ENCODE measurements around the gene SPON1.

The SPON1 gene

GRCh38 chr11:14244926-14245325, 282.4 kb downstream of the SPON1 start:
- DNase-seq, result no peak

DNA sequence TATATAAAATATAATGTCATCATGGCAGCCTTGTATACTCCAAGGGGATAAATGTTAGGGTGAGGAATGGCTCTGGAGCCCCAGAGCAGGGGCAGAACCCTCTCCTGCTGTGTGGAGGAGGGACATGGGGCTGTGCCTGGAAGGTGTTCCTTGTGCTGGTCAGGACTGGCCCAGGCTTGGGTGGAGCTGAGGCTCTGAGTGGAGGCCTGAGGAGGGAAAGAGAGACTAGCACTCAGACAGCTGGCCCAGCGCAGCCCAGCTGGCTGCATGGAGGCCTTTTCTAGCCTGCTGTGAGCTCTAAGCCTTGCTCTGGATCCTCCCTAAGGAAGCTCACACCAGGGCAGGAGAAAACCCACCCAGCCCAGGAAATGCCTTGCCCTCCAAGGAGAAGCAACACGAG, 282.9 kb downstream of the SPON1 start:
- no peak overlapping the region for H2AFZ ChIP-seq (ENCODE audit: low read depth, low read length)
- TF ChIP-seq, protein P1, sequence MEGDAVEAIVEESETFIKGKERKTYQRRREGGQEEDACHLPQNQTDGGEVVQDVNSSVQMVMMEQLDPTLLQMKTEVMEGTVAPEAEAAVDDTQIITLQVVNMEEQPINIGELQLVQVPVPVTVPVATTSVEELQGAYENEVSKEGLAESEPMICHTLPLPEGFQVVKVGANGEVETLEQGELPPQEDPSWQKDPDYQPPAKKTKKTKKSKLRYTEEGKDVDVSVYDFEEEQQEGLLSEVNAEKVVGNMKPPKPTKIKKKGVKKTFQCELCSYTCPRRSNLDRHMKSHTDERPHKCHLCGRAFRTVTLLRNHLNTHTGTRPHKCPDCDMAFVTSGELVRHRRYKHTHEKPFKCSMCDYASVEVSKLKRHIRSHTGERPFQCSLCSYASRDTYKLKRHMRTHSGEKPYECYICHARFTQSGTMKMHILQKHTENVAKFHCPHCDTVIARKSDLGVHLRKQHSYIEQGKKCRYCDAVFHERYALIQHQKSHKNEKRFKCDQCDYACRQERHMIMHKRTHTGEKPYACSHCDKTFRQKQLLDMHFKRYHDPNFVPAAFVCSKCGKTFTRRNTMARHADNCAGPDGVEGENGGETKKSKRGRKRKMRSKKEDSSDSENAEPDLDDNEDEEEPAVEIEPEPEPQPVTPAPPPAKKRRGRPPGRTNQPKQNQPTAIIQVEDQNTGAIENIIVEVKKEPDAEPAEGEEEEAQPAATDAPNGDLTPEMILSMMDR (IDR thresholded peaks at IDR 0.05; ENCODE audit: borderline replicate concordance, extremely low read depth, low read length, poor library complexity, severe bottlenecking), result no peak
- no peak for TF ChIP-seq EZH2 (IDR thresholded peaks at IDR 0.05; ENCODE audit: borderline replicate concordance, low read depth, low read length, severe bottlenecking)
- H3K9ac ChIP-seq (ENCODE audit: low read depth, low read length), result no peak overlapping the region
- no peaks in the 10 kb centered on the region for H3K9me3 ChIP-seq (ENCODE audit: insufficient read depth, low read length, severe bottlenecking)
- no peaks in the 10 kb centered on the region for H3K79me2 ChIP-seq (ENCODE audit: insufficient read depth, low read length)
- peaks cover 8% of the 10 kb centered on the region for H3K4me1 ChIP-seq (ENCODE audit: insufficient read depth, low read length)
- H3K36me3 ChIP-seq (ENCODE audit: insufficient read depth, low read length), result no peaks in the 10 kb centered on the region
- ATAC-seq (ENCODE audit: insufficient read depth, low read depth) (no peak), DNase-seq (no peak)
- H3K4me2 ChIP-seq (ENCODE audit: insufficient read depth, low read length), result no peak overlapping the region
- peaks cover 14% of the 10 kb centered on the region for H3K27me3 ChIP-seq (ENCODE audit: insufficient read depth, low read length, poor library complexity)
- H4K20me1 ChIP-seq (ENCODE audit: insufficient read depth, low read length), result no peaks in the 10 kb centered on the region
- H3K27ac ChIP-seq (ENCODE audit: low read length), result no peak overlapping the region
- no peak overlapping the region for H3K4me3 ChIP-seq (ENCODE audit: low read depth in 1 of 2, low read length in 2 of 2)

More at GRCh38 chr11:14244926-14245325, 282.4 kb downstream of the SPON1 start:
- no peak for ATAC-seq (ENCODE audit: insufficient read depth, low read depth)
- Histone ChIP-seq H3K9me3 (ENCODE audit: insufficient read depth, low read length, severe bottlenecking) (no peaks in the 10 kb centered on the region), H3K27me3 (ENCODE audit: insufficient read depth, low read length, poor library complexity) (peaks cover 14% of the 10 kb centered on the region), H4K20me1 (ENCODE audit: insufficient read depth, low read length) (no peaks in the 10 kb centered on the region), H3K79me2 (ENCODE audit: insufficient read depth, low read length) (no peaks in the 10 kb centered on the region), H3K27ac (ENCODE audit: low read length) (no peak overlapping the region), H3K9ac (ENCODE audit: low read depth, low read length) (no peak overlapping the region), H3K4me3 (ENCODE audit: low read depth in 1 of 2, low read length in 2 of 2) (no peak overlapping the region), H2AFZ (ENCODE audit: low read depth, low read length) (no peak overlapping the region), H3K4me2 (ENCODE audit: insufficient read depth, low read length) (no peak overlapping the region), H3K36me3 (ENCODE audit: insufficient read depth, low read length) (no peaks in the 10 kb centered on the region), H3K4me1 (ENCODE audit: insufficient read depth, low read length) (peaks cover 8% of the 10 kb centered on the region)
- TF ChIP-seq EZH2 (IDR thresholded peaks at IDR 0.05; ENCODE audit: borderline replicate concordance, low read depth, low read length, severe bottlenecking), result no peak
- TF ChIP-seq, protein P1 (IDR thresholded peaks at IDR 0.05; ENCODE audit: borderline replicate concordance, extremely low read depth, low read length, poor library complexity, severe bottlenecking), result no peak

GRCh38 chr11:14248580-14248981, 286.1 kb downstream of the SPON1 start:
- Histone ChIP-seq H3K4me2 (ENCODE audit: insufficient read depth, low read length) (no peak overlapping the region), H3K4me1 (ENCODE audit: insufficient read depth, low read length) (peaks cover 8% of the 10 kb centered on the region), H3K79me2 (ENCODE audit: insufficient read depth, low read length) (no peaks in the 10 kb centered on the region), H3K27me3 (ENCODE audit: insufficient read depth, low read length, poor library complexity) (peaks cover 12% of the 10 kb centered on the region), H3K9me3 (ENCODE audit: insufficient read depth, low read length, severe bottlenecking) (no peaks in the 10 kb centered on the region), H2AFZ (ENCODE audit: low read depth, low read length) (no peak overlapping the region), H4K20me1 (ENCODE audit: insufficient read depth, low read length) (no peaks in the 10 kb centered on the region), H3K4me3 (ENCODE audit: low read depth in 1 of 2, low read length in 2 of 2) (no peak overlapping the region), H3K36me3 (ENCODE audit: insufficient read depth, low read length) (no peaks in the 10 kb centered on the region), H3K27ac (ENCODE audit: low read length) (no peak overlapping the region), H3K9ac (ENCODE audit: low read depth, low read length) (no peak overlapping the region)
- ATAC-seq (ENCODE audit: insufficient read depth, low read depth) (peak; percentile 64), DNase-seq (no peak)
- TF ChIP-seq EZH2 (IDR thresholded peaks at IDR 0.05; ENCODE audit: borderline replicate concordance, low read depth, low read length, severe bottlenecking), result no peak
- TF ChIP-seq, protein P1 (IDR thresholded peaks at IDR 0.05; ENCODE audit: borderline replicate concordance, extremely low read depth, low read length, poor library complexity, severe bottlenecking), result no peak
